ENCODE results near the gene WNT10A. TPM values are rescaled to one million over a fixed set of nuclear protein-coding genes. Genes with fewer than 3 reads are reported as not detected.
"Not testable (repeated sequence)": the region's sequence is repeated elsewhere in the genome, so short reads cannot be mapped to it uniquely, and the experiment has no call there.

WNT10A gene
- polyA plus RNA-seq (ENCODE audit: insufficient read length in 4 of 4): 1 to 10 TPM in 2 of 4 donors, under 1 TPM in 2; 0.60 to 1.4 (median 1.1) TPM

- DNase-seq (ENCODE audit: low read depth in 4 of 4, low spot score in 3 of 4): no peak
Observed at GRCh38 chr2:218880102-218880858, at the start of gene WNT10A. Gene WNT10A, plus strand, starts transcription at chr2:218880852. Its CDS starts 144 bp downstream, at chr2:218880996.

DNA sequence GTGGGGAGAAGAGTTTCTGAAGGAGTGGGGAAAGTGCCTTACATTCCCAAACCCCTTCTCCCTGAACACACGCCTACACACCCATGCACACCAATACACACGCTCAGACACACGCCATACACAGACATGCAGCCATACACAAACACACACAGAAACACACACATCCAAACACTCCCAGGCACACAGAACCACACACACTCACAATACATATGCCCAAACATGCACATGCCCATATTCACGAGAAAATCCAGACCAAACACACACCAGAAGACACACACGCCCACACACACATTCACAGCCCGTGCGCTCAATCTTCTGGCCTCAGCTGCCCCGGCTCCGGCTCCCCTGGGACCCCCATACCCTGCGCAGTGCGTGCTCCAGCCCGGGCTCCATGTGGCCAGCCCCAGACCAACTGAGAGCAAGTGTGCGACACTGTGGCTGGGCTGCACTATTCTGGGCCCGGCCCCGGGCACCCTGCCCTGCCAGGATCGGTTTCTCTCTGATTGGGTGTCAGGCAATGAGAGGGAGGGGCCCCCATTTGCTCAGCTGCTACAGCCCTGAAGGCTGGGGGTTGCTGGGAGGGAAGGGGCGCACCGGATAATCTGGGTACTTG lies 49.2 kb upstream of the WNT10A start, which contains the start of gene PRKAG3:
Gene PRKAG3, minus strand, starts transcription at position 426 of the 613 bp plus-strand sequence.
- DNase-seq (ENCODE audit: low read depth in 4 of 4, low spot score in 3 of 4): no peak

DNA sequence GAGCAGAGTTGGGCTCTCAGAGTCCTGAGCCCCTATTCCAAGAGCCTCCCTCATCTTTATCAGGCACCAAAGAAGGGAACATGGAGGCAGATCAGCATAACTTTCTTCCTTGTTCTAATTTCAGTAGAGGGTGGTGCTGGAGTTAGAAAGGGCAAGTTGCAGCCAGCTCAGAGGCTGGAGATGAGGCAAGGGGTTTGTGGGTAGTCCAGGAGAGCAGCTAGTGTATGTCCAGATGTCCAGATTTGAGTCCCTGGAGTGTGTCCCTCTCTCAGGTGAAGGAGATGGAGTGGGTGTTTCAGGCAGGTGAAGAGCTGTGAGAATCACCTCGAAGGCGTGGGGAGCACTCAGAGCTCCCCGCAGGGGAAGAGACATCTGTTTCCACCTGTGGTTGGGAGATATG lies 48.6 kb upstream of the WNT10A start:
- DNase-seq (ENCODE audit: low read depth in 4 of 4, low spot score in 3 of 4): no peak

GRCh38 chr2:218832520-218832919 lies 48.1 kb upstream of the WNT10A start:
- DNase-seq (ENCODE audit: low read depth in 4 of 4, low spot score in 3 of 4): no peak

DNA sequence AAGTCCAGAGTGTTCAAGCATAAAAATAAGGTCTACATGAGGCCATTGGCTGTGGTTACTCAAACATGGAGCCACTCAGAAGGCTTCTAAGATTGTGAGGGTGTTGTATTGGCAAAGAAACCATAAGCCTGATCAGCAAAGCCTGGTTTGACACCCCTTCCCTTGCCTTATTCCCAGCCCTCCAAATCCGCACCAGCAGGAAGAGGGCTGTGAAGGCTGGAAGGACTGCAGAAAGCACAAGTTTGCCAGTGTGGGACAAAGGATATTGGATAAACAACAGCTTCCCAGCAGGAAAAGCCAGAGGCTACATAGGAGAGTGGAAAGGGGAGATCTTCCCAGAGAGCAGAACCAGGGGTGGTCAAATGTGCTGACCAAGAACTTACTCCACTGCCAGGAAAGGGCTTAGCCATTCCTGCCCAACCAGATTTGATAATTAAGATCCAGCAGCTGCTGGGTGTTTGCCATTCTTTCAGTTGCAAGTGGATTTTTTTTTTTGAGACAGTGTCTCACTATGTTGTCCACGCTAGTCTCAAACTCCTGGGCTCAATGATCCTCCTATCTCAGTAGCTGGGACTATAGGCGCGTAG lies 47.5 kb upstream of the WNT10A start:
- DNase-seq (ENCODE audit: low read depth in 4 of 4, low spot score in 3 of 4): no peak

DNA sequence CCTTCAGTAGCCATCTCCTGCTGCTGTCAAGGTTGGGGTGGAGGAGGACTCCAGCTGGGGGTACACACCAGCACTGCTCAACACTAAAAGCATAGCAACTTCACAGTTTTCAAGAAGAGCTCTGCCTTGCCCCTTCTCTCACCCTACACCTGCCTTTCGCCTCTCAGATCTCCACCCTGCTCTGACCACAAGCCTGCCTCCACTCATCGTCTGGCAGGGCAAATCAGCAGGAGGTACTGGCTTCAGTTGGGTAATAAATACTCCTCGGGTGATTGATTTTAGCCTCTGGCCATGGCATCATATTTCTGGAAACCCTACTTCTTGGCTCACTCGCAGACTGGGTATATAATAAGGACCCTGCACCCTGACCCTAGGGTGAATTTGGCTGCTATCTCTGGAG lies 46.0 kb upstream of the WNT10A start:
- no peak for DNase-seq (ENCODE audit: low read depth in 4 of 4, low spot score in 3 of 4)

DNA sequence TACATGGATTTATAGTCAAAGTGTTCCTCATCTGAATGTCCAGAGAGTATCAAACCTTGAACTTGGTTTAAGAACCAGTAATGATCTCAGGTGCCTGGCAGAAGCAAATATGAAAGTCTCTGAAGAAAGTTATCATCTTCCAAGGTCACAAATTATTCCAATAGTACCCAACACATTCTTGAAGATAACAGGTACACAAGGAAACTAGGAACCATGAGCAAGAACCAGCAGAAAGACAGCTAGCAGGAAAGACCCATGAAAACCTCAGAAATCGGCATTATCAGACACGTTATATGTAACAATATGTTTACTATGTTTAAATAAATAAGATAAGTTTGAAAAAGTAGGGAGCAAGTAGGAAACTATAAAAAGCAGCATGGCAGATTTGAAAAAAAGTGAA lies 43.2 kb upstream of the WNT10A start:
- DNase-seq (ENCODE audit: low read depth in 4 of 4, low spot score in 3 of 4): no peak

DNA sequence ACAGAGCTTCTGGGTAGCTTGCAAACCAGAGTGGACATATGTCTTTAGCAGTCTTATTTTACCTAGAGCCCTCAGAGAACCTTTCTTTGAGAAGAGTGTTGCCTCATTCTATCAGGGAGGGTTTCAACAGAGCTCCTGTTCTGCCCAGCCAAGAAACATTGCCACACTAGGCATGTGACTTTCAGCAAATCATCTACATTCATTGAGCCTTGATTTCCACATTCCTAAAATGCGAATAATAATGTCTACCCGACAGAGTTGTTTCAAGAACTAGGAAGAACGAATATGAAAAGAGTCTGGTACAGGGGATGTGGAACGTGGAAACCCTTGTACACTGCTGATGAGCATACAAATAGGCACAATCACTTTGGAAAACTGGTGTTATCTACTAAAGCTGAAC lies 41.2 kb upstream of the WNT10A start:
- DNase-seq (ENCODE audit: low read depth in 4 of 4, low spot score in 3 of 4): no peak

- DNase-seq (ENCODE audit: low read depth in 4 of 4, low spot score in 3 of 4): no peak
Observed at GRCh38 chr2:218839888-218840287, 40.8 kb upstream of the WNT10A start.

DNA sequence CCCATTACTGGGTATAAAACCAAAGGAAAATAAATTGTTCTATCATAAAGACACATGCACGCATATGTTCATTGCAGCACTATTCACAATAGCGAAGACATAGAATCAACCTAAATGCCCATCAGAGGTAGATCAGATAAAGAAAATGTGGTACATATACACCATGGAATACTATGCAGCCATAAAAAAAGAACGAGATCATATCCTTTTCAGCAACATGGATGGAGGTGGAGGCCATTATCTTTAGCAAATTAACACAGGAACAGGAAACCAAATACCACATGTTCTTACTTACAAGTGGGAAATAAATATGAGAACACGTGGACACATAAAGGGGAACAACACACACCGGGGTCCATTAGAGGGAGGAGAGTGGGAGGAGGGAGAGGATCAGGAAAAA lies 36.3 kb upstream of the WNT10A start:
- DNase-seq (ENCODE audit: low read depth in 4 of 4, low spot score in 3 of 4): not testable (repeated sequence)

GRCh38 chr2:218846963-218847362 lies 33.7 kb upstream of the WNT10A start:
- not testable (repeated sequence) for DNase-seq (ENCODE audit: low read depth in 4 of 4, low spot score in 3 of 4)

DNA sequence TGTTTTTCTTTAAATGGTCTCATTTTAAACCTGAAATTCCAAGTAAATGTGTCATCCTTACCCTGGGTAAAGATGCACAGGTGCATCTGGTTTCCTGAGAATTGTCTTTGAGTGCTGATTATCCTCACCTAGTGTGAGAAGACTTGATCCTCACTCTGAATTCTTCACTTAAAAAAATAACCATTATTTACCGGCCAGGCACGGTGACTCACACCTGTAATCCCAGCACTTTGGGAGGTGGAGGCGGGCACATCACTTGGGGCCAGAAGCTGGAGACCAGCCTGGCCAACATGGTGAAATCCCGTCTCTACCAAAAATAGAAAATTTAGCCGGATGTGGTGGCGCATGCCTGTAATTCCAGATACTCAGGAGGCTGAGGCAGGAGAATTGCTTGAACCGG lies 30.9 kb upstream of the WNT10A start:
- no peak for DNase-seq (ENCODE audit: low read depth in 4 of 4, low spot score in 3 of 4)

- DNase-seq (ENCODE audit: low read depth in 4 of 4, low spot score in 3 of 4): no peak
Observed at GRCh38 chr2:218850796-218851195, 29.9 kb upstream of the WNT10A start.

GRCh38 chr2:218851286-218851685 lies 29.4 kb upstream of the WNT10A start:
- no peak for DNase-seq (ENCODE audit: low read depth in 4 of 4, low spot score in 3 of 4)

DNA sequence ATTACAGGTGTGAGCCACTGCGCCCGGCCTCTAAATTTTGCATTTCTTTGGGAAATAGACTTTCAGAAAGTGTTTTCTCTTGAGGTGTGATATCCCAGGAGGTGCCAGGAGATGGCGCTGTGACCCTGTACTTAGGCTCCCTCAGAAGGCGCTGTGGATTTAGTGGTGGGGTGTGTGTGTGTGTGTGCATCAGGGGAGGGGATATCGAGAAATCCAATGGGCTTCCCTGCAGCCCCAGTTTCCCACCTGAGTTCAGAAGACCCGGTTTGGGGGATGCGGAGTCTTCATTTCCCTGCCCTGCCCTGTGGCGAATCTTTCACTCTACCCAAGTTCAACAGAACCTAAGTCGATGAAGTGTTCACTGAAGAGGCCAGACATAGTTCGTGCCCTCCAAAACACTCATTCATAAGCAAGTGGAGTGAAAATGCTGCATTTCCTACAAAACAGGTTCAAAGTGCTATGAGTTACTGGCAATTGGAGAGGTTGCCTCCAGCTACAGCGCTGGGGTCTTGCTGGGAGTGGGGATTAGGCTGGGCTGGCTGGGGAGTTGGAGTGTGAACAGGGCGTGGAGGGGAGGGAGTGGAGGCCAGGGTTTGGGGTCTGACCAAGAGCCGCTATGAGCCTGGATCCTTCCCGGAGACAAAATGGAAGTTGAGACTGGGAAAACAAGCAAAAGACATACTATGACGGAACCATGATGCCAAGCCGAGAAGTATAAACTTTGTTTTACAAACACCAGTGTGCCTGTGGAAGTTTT lies 27.6 kb upstream of the WNT10A start:
- no peak for DNase-seq (ENCODE audit: low read depth in 4 of 4, low spot score in 3 of 4)

DNA sequence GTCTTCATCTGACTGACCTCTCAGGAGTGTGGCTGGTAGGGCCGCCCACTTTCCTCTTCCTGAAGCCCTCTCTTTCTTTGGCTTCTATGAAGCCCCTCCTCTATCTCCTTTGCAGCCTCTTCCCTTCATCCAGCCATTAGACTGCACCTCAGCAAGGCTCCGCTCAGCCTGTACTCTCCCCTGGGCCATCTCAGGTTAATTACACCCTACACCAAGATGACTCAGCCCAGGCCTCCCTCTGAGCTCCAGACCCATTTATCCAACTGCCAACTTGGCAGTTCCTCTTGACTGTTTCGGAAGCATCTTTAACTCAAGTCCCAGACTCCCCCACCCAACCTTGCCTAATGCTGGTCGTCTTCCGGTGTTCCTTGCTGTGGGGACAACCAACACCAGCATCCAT lies 26.9 kb upstream of the WNT10A start:
- DNase-seq (ENCODE audit: low read depth in 4 of 4, low spot score in 3 of 4): no peak

DNA sequence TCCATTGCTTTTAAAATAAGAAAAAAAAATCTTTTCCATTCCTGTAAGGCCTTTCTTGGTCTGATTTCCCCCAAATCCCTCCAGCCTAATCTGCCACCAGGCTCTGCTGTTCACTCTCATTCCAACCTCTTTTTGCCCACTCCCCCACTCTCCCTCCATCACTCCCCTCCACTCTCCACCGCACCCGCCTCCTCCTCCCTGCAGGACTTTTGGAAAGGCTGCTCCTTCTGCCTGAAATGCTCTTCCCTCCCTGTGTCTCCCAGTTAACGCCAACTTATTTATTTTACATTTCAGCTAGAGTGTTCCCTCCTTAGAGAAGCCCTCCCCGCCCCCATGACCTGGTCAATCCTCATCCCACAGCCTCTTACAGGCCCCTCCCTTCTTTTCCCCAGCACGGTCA lies 25.8 kb upstream of the WNT10A start:
- no peak for DNase-seq (ENCODE audit: low read depth in 4 of 4, low spot score in 3 of 4)

GRCh38 chr2:218855305-218856166 lies 25.1 kb upstream of the WNT10A start:
- DNase-seq (ENCODE audit: low read depth in 4 of 4, low spot score in 3 of 4): no peak

GRCh38 chr2:218856167-218856895 lies 24.3 kb upstream of the WNT10A start:
- no peak for DNase-seq (ENCODE audit: low read depth in 4 of 4, low spot score in 3 of 4)

- DNase-seq (ENCODE audit: low read depth in 4 of 4, low spot score in 3 of 4): no peak
Observed at GRCh38 chr2:218856896-218857243, 23.8 kb upstream of the WNT10A start.
